ENCODE measurements around the gene PLK4.
"Not testable (repeated sequence)": the region's sequence is repeated elsewhere in the genome, so short reads cannot be mapped to it uniquely, and the experiment has no call there.

The PLK4 gene

GRCh38 chr4:127916512-127916911, 35.8 kb downstream of the PLK4 start:
- no peak for DNase-seq

GRCh38 chr4:127917151-127917550, 36.5 kb downstream of the PLK4 start:
- DNase-seq: no peak

DNA sequence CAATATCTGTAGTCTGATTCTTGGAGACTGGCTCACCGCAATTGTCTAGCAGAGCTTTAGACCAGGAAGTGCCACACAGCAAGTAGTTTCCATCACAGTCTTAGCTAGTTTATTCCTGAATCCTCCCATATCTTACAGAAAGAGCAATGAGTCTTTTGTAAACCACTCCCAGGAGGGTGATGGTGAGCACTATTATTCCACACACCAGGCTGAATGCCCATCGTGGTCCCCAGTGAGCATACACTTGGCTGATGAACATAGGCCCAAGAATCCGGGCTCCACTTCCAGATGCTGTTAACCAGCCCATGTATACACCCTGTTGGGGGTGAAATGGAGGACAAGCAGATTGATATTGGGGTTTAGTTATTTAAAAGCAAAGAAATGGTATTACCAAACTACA, 39.8 kb downstream of the PLK4 start:
- DNase-seq: no peak

DNA sequence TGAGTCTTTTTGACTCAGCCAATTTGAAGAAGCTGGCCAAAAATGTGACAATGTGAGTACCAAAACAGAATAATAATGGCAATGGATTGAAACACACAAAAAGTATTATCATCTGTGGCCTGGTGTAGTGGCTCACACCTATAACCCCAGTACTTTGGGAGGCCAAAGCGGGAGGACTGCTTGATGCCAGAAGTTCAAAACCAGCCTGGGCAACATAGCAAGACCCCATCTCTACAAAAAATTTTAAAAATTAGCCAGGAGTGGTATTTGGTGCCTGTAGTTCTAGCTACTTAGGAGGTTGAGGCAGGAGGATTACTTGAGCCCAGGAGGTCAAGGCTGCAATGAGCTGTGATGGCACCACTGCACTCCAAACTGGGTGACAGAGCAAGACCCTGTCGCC, 41.5 kb downstream of the PLK4 start:
- no peak for DNase-seq

DNA sequence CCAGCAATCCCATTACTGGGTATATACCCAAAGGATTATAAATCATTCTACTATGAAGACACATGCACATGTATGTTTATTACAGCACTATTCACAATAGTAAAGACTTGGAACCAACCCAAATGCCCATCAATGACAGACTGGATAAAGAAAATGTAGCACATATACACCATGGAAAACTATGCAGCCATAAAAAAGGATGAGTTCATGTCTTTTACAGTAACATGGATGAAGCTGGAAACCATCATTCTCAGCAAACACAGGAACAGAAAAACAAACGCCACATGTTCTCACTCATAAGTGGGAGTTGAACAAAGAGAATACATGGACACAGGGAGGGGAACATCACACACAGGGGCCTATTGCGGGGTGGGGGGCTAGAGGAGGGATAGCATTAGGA, 45.0 kb downstream of the PLK4 start:
- DNase-seq: not testable (repeated sequence)

DNA sequence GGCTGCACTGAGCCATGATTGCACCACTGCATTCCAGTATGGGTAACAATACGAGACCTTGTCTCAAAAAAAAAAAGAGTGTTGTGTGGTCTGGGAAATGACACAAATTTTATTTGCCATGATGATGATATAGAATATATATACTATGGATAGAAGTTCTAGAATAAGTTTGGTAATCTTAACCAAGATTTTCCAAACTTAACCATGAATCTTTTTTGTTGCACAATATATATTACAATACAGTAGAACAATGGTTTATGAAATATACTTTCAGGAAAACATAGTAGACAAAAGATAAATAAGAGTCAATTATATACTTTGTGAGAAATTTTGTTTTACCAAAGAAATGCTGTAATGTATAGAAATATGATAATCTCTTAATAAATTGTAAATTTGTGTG, 49.5 kb downstream of the PLK4 start:
- DNase-seq: no peak

- not testable (repeated sequence) for DNase-seq
These were observed 51.1 kb downstream of the PLK4 start for GRCh38 chr4:127931836-127932235.

GRCh38 chr4:127936974-127937373, 56.3 kb downstream of the PLK4 start:
- no peak for DNase-seq
